Keratinocyte (primary cell): ENCODE data around the gene NAA80. TPM values are rescaled to one million over a fixed set of nuclear protein-coding genes. Genes with fewer than 3 reads are reported as not detected.

Experiments
- DNase-seq: peaks from one replicate; pipeline ENCODE4 v3.0.0-alpha.2; 2011; ENCODE audit warnings: low read depth, missing footprints, low spot score
- FAIRE-seq: peaks from 2 replicates; lab custom pipeline; 2011; peaks lifted over from hg19 to GRCh38; lab: Jason Lieb, UNC
- H2AFZ ChIP-seq: 2 replicates; pipeline ENCODE4 v1.6.0; 2012; ENCODE audit warnings: low read length, control low read depth, inconsistent platforms; ENCODE audit not compliant: control insufficient read depth
- H3K27ac ChIP-seq: 2 replicates; pipeline ENCODE4 v1.5.1; 2011; ENCODE audit warnings: low read length; ENCODE audit not compliant: control insufficient read depth, insufficient read depth
- H3K27me3 ChIP-seq: 3 replicates; pipeline ENCODE4 v1.6.0; 2011; ENCODE audit warnings: low read length; ENCODE audit not compliant: control insufficient read depth, insufficient read depth; ENCODE audit errors: extremely low read depth
- H3K36me3 ChIP-seq, 2 experiments: 2 replicates in 1 of 2; 3 replicates in 1 of 2; pipeline ENCODE4 v1.5.1; 2011; ENCODE audit warnings: low read length in 2 of 2, mild to moderate bottlenecking in 1 of 2; ENCODE audit not compliant: control insufficient read depth in 2 of 2, insufficient read depth in 2 of 2; ENCODE audit errors: extremely low read depth in 1 of 2
- H3K4me1 ChIP-seq: 3 replicates; pipeline ENCODE4 v1.5.1; 2011; ENCODE audit warnings: low read length; ENCODE audit not compliant: control insufficient read depth, insufficient read depth; ENCODE audit errors: extremely low read depth
- H3K4me2 ChIP-seq: 3 replicates; pipeline ENCODE4 v1.6.0; 2011; ENCODE audit warnings: low read depth, low read length; ENCODE audit not compliant: control insufficient read depth, insufficient read depth; ENCODE audit errors: extremely low read depth
- H3K4me3 ChIP-seq, 3 experiments: fragments of 200-600 bp in 1 of 3; sonication (generic) in 1 of 3; 2 replicates in 2 of 3; 3 replicates in 1 of 3; pipeline ENCODE4 v1.5.1; 2011 to 2016; ENCODE audit warnings: low read length in 3 of 3, mild to moderate bottlenecking in 3 of 3, control low read depth in 2 of 3, inconsistent platforms in 1 of 3, low read depth in 1 of 3, mixed read lengths in 1 of 3, mixed run types in 1 of 3, moderate library complexity in 1 of 3; ENCODE audit not compliant: control insufficient read depth in 2 of 3, insufficient read depth in 2 of 3; ENCODE audit errors: extremely low read depth in 1 of 3
- H3K79me2 ChIP-seq: 2 replicates; pipeline ENCODE4 v1.6.0; 2012; ENCODE audit warnings: low read length; ENCODE audit not compliant: control insufficient read depth, insufficient read depth
- H3K9ac ChIP-seq: 3 replicates; pipeline ENCODE4 v1.6.0; 2011; ENCODE audit warnings: low read length; ENCODE audit not compliant: control insufficient read depth, insufficient read depth; ENCODE audit errors: extremely low read depth
- H3K9me1 ChIP-seq: 3 replicates; pipeline ENCODE4 v1.6.0; 2011; ENCODE audit warnings: low read length; ENCODE audit not compliant: control insufficient read depth, insufficient read depth; ENCODE audit errors: extremely low read depth
- H3K9me3 ChIP-seq: 2 replicates; pipeline ENCODE4 v1.5.1; 2012; ENCODE audit warnings: low read depth, low read length; ENCODE audit not compliant: control insufficient read depth
- H4K20me1 ChIP-seq: 3 replicates; pipeline ENCODE4 v1.6.0; 2011; ENCODE audit warnings: low read length; ENCODE audit not compliant: control insufficient read depth, insufficient read depth; ENCODE audit errors: extremely low read depth
- CTCF ChIP-seq, 3 experiments: IDR thresholded peaks in 1 of 3; conservative IDR thresholded peaks in 1 of 3; optimal IDR thresholded peaks in 1 of 3; 2 replicates in 2 of 3; 3 replicates in 1 of 3; pipeline versions ENCODE3 to v1.5.1; 2011; ENCODE audit warnings: low read length in 3 of 3, mild to moderate bottlenecking in 3 of 3, moderate library complexity in 2 of 3, control low read depth in 1 of 3, inconsistent platforms in 1 of 3; ENCODE audit not compliant: insufficient read depth in 2 of 3; ENCODE audit errors: extremely low read depth in 1 of 3
- EZH2 ChIP-seq: IDR thresholded peaks from one replicate; pipeline ENCODE4 v1.6.1; 2012; ENCODE audit warnings: inconsistent platforms, mild to moderate bottlenecking, low read length, moderate library complexity
- dilution Hi-C: fragments of 300-500 bp; cut with MboI; formaldehyde crosslinking; loops from one replicate; pipeline ENCODE4 v1.7.0; 2020; ENCODE audit warnings: low sequenced_read_pairs; ENCODE audit not compliant: extremely low pct_ligation_motif_present
- polyA plus RNA-seq, 5 experiments: library from polyadenylated mRNA; depleted of rRNA in 3 of 5; stranded (reverse) in 3 of 5; stranded (forward) in 1 of 5; unstranded in 1 of 5; fragments of >200 nt; gene quantifications; 1 replicate in 1 of 5; 2 replicates in 3 of 5; 3 replicates in 1 of 5; pipeline versions ENCODE4 v1.2.1 to v1.2.3, GENCODE V29; 2011 to 2012; ENCODE audit warnings: missing spikeins in 2 of 5, low read depth in 1 of 5, low replicate concordance in 1 of 5

Gene NAA80
- polyA plus RNA-seq, 1 donor (not counting 4 experiments of a cell fraction or from before 2014, with no cell fraction given) = 6.1 TPM

DNA sequence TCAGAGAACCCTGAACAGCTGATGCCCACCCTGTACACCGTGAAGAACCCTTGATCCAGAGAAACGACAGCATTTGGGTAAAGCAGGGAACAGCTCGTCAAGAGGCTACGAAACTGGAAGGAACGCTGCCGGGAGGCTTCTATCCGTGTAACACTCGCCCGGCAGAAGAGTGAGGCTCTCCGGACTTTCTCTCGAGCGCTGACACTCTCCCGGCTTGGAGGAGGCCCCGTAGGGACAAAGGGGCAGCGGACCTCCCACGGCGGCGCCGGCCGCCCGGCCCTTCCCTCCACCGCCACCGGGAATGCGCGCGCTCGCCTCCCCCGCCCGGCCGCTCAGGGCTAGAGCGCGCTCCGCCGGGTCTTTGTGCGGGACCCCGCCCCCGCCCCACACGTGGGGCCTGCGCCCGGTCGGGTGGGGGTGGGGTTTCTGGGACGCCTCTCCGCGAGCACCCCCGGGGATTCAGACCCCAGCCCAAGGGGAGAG, 21.7 kb upstream of the NAA80 start:
- Histone ChIP-seq H3K36me3 (peaks cover 18 to 36% of the 10 kb centered on the region in 2 experiments), H3K9me3 (no peaks in the 10 kb centered on the region), H3K9me1 (peaks cover 3% of the 10 kb centered on the region), H3K27me3 (no peaks in the 10 kb centered on the region), H3K27ac (peak overlapping the region; percentile 99), H3K4me2 (peak overlapping the region; percentile 99), H2AFZ (peak overlapping the region; percentile 33), H3K9ac (peak overlapping the region; percentile 98), H3K4me3 (peak overlapping the region; percentile 52 to 89 (median 84)), H4K20me1 (no peaks in the 10 kb centered on the region), H3K79me2 (peaks cover 33% of the 10 kb centered on the region), H3K4me1 (peaks cover 45% of the 10 kb centered on the region)
- TF ChIP-seq EZH2 = no peak
- no peak for TF ChIP-seq CTCF (optimal IDR thresholded peaks at IDR 0.05 in 1 of 3, IDR thresholded peaks at IDR 0.05 in 1 of 3, conservative IDR thresholded peaks at IDR 0.05 in 1 of 3; ENCODE audit: extremely low read depth in 1 of 3, insufficient read depth in 2 of 3, low read length in 3 of 3)
- FAIRE-seq = no peak
- no peak for DNase-seq
- dilution Hi-C loops = no loop called here

GRCh38 chr3:50319894-50320625, 20.9 kb upstream of the NAA80 start:
- Histone ChIP-seq H3K4me1 (peaks cover 45% of the 10 kb centered on the region), H3K9me1 (peaks cover 7% of the 10 kb centered on the region), H3K36me3 (peaks cover 15 to 34% of the 10 kb centered on the region in 2 experiments), H3K9me3 (no peaks in the 10 kb centered on the region), H3K27ac (peak overlapping the region; percentile 99), H3K4me2 (peak overlapping the region; percentile 99), H3K4me3 (peak overlapping the region; percentile 52 to 89 (median 84)), H4K20me1 (no peaks in the 10 kb centered on the region), H2AFZ (no peak overlapping the region), H3K27me3 (no peaks in the 10 kb centered on the region), H3K9ac (peak overlapping the region; percentile 98), H3K79me2 (peaks cover 35% of the 10 kb centered on the region)
- dilution Hi-C loops = no loop called here
- DNase-seq = no peak
- TF ChIP-seq EZH2 (no peak), CTCF (optimal IDR thresholded peaks at IDR 0.05 in 1 of 3, IDR thresholded peaks at IDR 0.05 in 1 of 3, conservative IDR thresholded peaks at IDR 0.05 in 1 of 3; ENCODE audit: extremely low read depth in 1 of 3, insufficient read depth in 2 of 3, low read length in 3 of 3) (no peak)
- FAIRE-seq = no peak
